ENCODE measurements around the gene CSGALNACT2.
"Not testable (repeated sequence)": the region's sequence is repeated elsewhere in the genome, so short reads cannot be mapped to it uniquely, and the experiment has no call there.

CSGALNACT2 gene

DNA sequence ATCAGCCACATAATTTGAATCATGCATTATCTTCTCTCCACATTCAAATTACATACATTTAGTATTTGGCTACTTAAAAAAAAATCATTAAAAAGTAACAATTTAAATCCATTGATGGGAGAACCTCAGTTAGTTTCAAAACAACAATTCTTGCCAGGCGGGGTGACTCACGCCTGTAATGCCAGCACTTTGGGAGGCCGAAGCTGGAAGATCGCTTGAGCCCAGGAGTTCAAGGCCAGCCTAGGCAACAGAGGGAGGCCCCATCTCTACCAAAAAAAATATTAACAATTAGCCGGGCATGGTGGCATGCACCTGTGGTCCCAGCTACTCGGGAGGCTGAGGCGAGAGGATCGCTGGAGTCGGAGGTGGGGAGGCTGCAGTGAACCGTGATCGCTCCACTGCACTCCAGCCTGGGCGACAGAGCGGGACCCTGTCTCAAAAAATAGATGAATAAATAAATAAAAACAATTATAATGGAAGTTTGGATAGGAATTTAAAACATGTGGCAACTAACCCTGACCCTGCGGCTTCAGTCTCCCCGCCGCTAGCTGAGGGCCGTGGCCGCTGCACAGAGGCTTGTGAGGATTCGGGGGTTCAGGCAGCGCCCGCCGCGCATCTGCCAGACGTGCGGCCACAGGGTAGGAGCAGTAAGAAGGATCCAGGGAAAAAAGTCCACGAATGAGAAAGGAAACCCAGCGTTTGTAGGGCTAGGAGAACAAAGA, 1.1 kb upstream of the CSGALNACT2 start:
- in situ Hi-C loops (cut with HindIII; ENCODE audit: low sequenced_read_pairs) = no loop called here

GRCh38 chr10:43137717-43138020, 576 bp upstream of the CSGALNACT2 start:
- in situ Hi-C loops (cut with HindIII; ENCODE audit: low sequenced_read_pairs) = no loop called here

- in situ Hi-C loops (cut with HindIII; ENCODE audit: low sequenced_read_pairs) = no loop called here
These were observed 554 bp downstream of the CSGALNACT2 start for GRCh38 chr10:43138757-43139241.

GRCh38 chr10:43141421-43141820, 3.2 kb downstream of the CSGALNACT2 start:
- in situ Hi-C loops (cut with HindIII; ENCODE audit: low sequenced_read_pairs) = no loop called here

DNA sequence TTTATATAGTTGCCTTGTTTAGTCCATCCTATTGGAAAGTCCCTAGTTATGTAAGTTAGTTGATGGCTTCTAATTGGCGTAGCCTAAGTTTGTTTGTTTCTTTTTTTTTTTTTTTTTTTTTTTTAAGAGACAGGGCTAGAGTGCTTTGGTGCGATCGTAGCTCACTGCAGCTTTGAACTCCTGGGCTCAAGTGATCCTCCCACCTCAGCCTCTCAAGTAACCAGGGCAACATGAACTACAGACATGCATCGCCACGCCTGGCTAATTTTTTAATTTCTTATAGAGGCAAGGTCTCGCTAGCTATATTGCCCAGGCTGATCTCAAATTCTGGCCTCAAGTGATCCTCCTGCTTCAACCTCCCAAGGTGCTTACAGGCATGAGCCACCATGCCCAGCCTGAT, 7.1 kb downstream of the CSGALNACT2 start:
- in situ Hi-C loops (cut with HindIII; ENCODE audit: low sequenced_read_pairs) = no loop called here

- in situ Hi-C loops (cut with HindIII; ENCODE audit: low sequenced_read_pairs) = not testable (repeated sequence)
These were observed 7.7 kb downstream of the CSGALNACT2 start for GRCh38 chr10:43145936-43146335.

GRCh38 chr10:43151371-43151770, 13.1 kb downstream of the CSGALNACT2 start:
- in situ Hi-C loops (cut with HindIII; ENCODE audit: low sequenced_read_pairs) = no loop called here

- in situ Hi-C loops (cut with HindIII; ENCODE audit: low sequenced_read_pairs) = no loop called here
These were observed 15.7 kb downstream of the CSGALNACT2 start for GRCh38 chr10:43153901-43154300.

DNA sequence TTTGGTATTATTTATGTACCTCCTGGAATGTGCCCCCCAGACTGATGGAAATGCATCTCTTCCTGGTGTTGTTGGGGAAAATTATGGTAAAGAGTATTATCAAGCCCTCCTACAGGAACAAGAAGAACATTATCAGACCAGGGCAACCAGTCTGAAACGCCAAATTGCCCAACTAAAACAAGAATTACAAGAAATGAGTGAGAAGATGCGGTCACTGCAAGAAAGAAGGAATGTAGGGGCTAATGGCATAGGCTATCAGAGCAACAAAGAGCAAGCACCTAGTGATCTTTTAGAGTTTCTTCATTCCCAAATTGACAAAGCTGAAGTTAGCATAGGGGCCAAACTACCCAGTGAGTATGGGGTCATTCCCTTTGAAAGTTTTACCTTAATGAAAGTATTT, 17.0 kb downstream of the CSGALNACT2 start:
- in situ Hi-C loops (cut with HindIII; ENCODE audit: low sequenced_read_pairs) = no loop called here

- in situ Hi-C loops (cut with HindIII; ENCODE audit: low sequenced_read_pairs) = no loop called here
These were observed 17.5 kb downstream of the CSGALNACT2 start for GRCh38 chr10:43155741-43156140.

GRCh38 chr10:43156590-43157341, 18.5 kb downstream of the CSGALNACT2 start:
- in situ Hi-C loops (cut with HindIII; ENCODE audit: low sequenced_read_pairs) = no loop called here

- in situ Hi-C loops (cut with HindIII; ENCODE audit: low sequenced_read_pairs) = no loop called here
These were observed 20.4 kb downstream of the CSGALNACT2 start for GRCh38 chr10:43158636-43159035.

- in situ Hi-C loops (cut with HindIII; ENCODE audit: low sequenced_read_pairs) = no loop called here
These were observed 22.0 kb downstream of the CSGALNACT2 start for GRCh38 chr10:43160046-43160920.

- in situ Hi-C loops (cut with HindIII; ENCODE audit: low sequenced_read_pairs) = no loop called here
These were observed 22.6 kb downstream of the CSGALNACT2 start for GRCh38 chr10:43160921-43161255.

DNA sequence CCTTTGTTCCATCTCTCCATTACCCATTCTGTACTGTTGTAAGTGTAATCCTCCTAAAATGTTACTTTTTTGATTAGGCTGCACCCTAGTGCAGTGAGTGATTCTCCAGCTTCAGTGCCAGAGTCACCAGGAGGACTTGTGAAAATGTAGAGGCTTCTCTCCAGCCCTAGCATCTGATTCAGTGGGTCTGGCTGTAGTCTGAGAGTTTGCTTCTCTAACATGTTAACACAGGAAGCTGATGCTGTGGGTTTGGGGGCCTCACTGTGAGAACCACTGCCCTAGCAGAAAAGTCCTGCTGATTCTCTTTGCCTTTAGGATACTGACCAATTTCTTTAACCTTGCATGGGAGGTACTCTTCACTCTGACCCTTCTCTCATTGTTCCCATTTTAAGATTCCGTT, 24.4 kb downstream of the CSGALNACT2 start:
- in situ Hi-C loops (cut with HindIII; ENCODE audit: low sequenced_read_pairs) = no loop called here

DNA sequence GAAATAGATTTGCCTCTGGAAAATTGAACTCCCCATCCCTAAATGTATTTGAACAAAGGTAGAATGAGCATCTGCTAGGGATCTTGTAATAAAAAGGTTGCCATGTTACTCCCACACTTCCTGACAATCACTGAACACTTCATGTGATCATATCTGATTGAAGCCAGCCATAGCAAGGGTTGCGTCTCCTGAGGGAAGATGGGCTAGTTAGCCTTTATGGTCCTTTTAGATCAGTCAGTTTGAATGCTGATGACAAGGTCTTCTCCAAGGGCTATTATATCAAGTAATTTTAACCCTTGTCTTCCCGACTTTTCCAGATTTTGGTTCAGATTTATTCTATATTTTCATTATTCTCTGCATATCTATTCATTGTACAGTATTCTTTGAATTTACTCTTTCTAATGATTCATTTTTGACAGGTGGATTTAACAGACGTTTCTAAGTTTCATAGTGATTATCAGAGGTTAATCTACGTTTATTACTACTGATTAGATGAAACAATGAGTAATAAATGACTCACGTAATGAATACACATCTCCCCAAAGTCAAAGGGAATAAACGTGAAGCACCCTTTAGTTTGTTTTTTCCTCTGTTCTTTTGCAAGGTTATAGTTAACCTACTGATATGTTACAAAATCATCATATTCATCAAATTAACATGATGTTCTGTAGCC, 28.1 kb downstream of the CSGALNACT2 start:
- in situ Hi-C loops (cut with HindIII; ENCODE audit: low sequenced_read_pairs) = no loop called here

- in situ Hi-C loops (cut with HindIII; ENCODE audit: low sequenced_read_pairs) = no loop called here
These were observed 28.7 kb downstream of the CSGALNACT2 start for GRCh38 chr10:43166880-43167497.

GRCh38 chr10:43167498-43167889, 29.2 kb downstream of the CSGALNACT2 start:
- in situ Hi-C loops (cut with HindIII; ENCODE audit: low sequenced_read_pairs) = no loop called here

GRCh38 chr10:43170491-43170890, 32.2 kb downstream of the CSGALNACT2 start:
- in situ Hi-C loops (cut with HindIII; ENCODE audit: low sequenced_read_pairs) = no loop called here

DNA sequence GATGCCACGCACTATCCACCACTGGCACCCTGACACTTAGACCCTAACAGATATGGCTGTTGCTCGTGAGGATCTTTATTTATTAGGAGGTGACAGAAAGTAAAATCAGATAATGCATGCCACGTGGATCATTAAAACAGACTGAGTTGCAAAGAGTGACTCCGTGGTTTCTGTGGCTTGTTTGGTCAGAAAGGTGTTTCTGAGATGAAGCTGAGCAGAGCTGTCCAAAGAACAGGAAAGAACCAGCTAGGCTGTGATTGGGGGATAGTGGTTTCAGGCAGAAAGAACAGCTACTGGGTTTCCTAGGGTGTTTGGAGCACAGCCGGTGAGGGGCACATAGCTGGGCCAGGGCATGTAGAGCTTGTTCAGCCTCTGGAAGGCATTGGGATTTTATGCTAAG, 34.4 kb downstream of the CSGALNACT2 start:
- in situ Hi-C loops (cut with HindIII; ENCODE audit: low sequenced_read_pairs) = no loop called here

DNA sequence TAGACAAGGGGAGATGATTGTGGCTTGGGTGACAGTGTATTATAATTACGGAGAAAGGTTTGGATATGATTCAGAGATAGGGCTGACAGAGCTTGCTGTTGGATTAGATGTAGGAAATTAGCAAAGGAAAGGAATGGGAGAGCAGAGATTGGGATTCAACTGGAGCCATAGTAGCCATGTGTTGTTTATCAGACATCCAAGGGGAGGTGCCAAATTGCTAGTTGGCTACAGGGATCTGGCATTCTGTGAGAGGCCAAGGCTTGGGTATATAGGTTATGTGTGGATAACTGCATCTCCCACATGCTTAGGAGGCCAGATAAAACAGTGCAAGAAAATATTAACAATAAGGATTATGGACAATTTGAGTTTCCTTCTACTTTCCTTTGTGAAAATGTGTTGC, 34.9 kb downstream of the CSGALNACT2 start:
- in situ Hi-C loops (cut with HindIII; ENCODE audit: low sequenced_read_pairs) = no loop called here
